GM10248 (cell line): ENCODE measurements around the gene ST6GALNAC5.

Experiments
- CTCF ChIA-PET: fragments of 300-600 bp; sonication (Branson Sonifier 250); formaldehyde crosslinking; extraction: SDS; loops from one replicate; lab custom pipeline; 2021; ENCODE audit warnings: antibody characterized with exemption; lab: Yijun Ruan, JAX
- POLR2A ChIA-PET: fragments of 350-650 bp; sonication (Branson Sonifier 250); formaldehyde crosslinking; extraction: SDS; loops from one replicate; lab custom pipeline; 2020; ENCODE audit warnings: antibody characterized with exemption; lab: Yijun Ruan, JAX
- DNase-seq: peaks from one replicate; pipeline ENCODE4 v3.0.0; 2012; ENCODE audit errors: extremely low spot score
- TF ChIP-seq, protein P1 (sequence below): IDR thresholded peaks from 2 replicates; pipeline ENCODE4 v1.5.1; 2012; ENCODE audit warnings: mild to moderate bottlenecking, low read depth; ENCODE audit errors: extremely low read depth, missing control alignments, control extremely low read depth

The ST6GALNAC5 gene

DNA sequence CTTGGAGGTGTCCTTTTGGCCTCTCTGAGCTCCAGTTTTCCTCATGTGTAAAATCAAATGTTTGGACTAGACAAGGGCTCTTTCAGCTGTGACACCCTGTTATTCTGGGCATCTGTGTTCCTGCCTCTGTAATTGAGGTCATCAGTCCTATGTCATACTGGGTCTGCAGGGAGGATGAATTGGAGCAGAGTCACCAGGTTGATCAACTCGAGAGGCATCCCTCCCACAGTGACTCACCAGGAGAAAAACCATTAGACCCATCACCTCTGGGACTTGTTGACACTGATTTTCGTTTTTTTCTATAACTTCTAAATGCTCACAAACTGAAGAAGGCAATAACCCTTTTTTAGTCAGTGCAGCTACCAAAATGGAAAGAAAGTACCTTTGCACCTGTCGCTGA, 82.2 kb downstream of the ST6GALNAC5 start:
- no peak for DNase-seq
- TF ChIP-seq, protein P1, sequence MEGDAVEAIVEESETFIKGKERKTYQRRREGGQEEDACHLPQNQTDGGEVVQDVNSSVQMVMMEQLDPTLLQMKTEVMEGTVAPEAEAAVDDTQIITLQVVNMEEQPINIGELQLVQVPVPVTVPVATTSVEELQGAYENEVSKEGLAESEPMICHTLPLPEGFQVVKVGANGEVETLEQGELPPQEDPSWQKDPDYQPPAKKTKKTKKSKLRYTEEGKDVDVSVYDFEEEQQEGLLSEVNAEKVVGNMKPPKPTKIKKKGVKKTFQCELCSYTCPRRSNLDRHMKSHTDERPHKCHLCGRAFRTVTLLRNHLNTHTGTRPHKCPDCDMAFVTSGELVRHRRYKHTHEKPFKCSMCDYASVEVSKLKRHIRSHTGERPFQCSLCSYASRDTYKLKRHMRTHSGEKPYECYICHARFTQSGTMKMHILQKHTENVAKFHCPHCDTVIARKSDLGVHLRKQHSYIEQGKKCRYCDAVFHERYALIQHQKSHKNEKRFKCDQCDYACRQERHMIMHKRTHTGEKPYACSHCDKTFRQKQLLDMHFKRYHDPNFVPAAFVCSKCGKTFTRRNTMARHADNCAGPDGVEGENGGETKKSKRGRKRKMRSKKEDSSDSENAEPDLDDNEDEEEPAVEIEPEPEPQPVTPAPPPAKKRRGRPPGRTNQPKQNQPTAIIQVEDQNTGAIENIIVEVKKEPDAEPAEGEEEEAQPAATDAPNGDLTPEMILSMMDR, result no peak
- CTCF ChIA-PET, result interaction anchor here (0.8 to 1.3 kb wide), 3 partner anchors 8 to 46 kb away, joined by 3 read pairs; no protein-coding TSS in a partner anchor
- POLR2A ChIA-PET, result no interaction called here

DNA sequence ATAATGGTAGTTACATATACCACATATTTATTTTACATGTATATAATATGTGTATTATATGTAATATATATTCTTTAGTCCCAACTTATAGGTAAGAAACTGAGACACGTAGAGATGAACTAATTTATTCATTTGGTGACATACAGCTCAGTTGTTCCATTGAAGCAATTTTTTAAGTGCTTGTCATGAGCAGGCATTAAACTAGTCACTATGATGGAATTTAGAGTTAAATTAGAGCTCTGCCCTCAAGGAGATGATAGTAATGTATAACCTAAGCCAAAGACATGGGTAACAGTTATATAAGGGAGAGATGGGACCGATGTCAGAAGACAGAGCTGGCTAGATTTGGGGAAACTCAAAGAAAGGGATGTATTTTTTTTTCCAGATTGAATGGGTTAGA, 83.0 kb downstream of the ST6GALNAC5 start:
- CTCF ChIA-PET, result interaction anchor here (1.0 to 1.3 kb wide), 2 partner anchors 7 to 46 kb away, joined by 3 read pairs; no protein-coding TSS in a partner anchor
- TF ChIP-seq, protein P1, result no peak
- POLR2A ChIA-PET, result no interaction called here

DNA sequence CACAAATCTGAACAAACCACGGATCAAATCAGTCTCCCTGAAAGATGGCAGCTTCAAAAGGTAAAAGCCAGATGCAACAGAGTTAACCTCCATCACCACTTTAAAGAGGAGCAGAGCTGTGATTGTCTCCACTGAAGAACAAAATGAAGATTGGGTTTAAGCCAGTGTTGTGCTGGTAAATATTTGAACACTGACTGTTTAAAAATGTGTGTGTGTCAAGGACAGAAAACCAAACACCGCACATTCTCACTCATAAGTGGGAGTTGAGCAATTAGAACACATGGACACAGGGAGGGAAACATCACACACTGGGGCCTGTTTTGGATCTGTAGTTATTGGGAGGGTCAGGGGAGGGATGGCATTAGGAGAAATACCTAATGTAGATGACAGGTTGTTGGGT, 83.9 kb downstream of the ST6GALNAC5 start:
- CTCF ChIA-PET, result no interaction called here
- TF ChIP-seq, protein P1, result no peak
- no peak for DNase-seq
- POLR2A ChIA-PET, result no interaction called here

More for the DNA sequence above, 83.0 kb downstream of the ST6GALNAC5 start:
- no peak for DNase-seq

DNA sequence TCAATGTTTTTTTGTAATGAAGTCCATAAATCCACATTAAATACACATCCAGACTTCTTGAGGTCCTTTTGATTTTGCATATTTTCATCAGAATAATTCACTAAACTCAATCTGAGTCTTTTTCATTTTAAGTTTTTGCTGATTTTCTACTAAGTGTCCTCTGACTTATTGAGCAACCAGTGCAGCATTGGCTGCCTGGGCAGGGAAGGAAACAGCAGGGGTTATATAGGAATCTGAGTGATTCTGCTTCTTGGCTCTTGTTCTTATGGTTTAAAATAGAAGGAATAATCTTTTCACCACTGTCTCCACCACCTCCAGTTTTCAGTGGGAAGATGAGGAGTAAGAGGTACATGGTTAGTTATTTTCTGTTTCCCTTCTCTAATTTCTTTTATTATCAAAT, 88.4 kb downstream of the ST6GALNAC5 start:
- ChIA-PET POLR2A (no interaction called here), CTCF (interaction anchor here (0.6 kb wide), 1 partner anchor 15 kb away, joined by 3 read pairs; no protein-coding TSS in a partner anchor)
- DNase-seq, result no peak
- TF ChIP-seq, protein P1, result no peak

DNA sequence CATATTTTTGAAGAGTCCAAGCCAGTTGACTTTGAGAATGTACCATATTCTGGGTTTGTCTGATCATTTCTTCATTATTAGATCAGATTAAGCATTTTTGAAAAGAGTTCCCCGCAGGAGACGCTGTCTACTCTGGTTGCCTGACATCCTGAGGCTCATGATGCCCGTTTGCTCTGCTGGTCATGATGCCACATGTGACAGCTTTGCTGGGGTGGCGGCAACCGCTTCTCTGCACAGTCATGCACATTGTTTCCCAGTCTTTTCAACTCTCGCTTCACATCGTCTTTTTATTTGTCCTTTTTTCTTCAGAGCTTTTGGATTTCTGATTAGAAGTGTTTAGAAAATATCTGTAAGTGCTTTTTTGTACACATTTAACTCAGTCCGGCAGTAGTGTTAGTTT, 90.7 kb downstream of the ST6GALNAC5 start:
- CTCF ChIA-PET, result interaction anchor here (1.1 kb wide), 1 partner anchor 8 kb away, joined by 3 read pairs; no protein-coding TSS in a partner anchor
- TF ChIP-seq, protein P1, result no peak
- DNase-seq, result no peak
- POLR2A ChIA-PET, result no interaction called here

DNA sequence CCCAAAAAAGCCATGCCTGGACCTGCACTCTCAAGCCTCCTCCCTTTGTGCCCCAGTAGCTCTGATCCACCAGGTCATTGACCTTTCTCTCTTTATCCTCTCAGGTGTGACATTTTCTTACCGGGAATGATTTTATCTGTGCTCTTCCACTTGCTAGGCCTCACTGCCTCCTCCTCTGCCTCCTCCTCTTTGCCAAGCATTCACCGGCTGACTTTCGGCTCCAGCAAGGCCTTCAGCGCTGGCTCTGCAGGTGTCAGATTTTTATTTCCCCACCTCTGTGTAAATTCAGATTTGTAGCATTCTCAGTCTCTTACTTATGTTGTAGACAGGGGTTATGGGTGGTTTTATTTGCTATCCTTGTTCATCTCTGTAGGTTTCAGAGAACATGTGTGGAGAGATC, 91.5 kb downstream of the ST6GALNAC5 start:
- TF ChIP-seq, protein P1, result no peak
- DNase-seq, result no peak
- ChIA-PET CTCF (no interaction called here), POLR2A (no interaction called here)
